Vagina (tissue), 2 donors: ENCODE results near the gene AKR1B15. TPM values are rescaled to one million over a fixed set of nuclear protein-coding genes. Genes with fewer than 3 reads are reported as not detected.
"Not testable (repeated sequence)": the region's sequence is repeated elsewhere in the genome, so short reads cannot be mapped to it uniquely, and the experiment has no call there.

Experiments used
- DNase-seq, 2 donors: peaks; one replicate each; pipeline ENCODE4 v3.0.0-alpha.2; 2017; ENCODE audit errors: extremely low spot score in 2 of 2
- H3K27ac ChIP-seq: fragments of 200-600 bp; sonication (generic); one replicate; pipeline ENCODE4 v1.5.1; 2019
- H3K27me3 ChIP-seq: fragments of 200-600 bp; sonication (generic); one replicate; pipeline ENCODE4 v1.5.1; 2019
- H3K36me3 ChIP-seq, 2 donors: fragments of 200-600 bp; sonication (generic); one replicate each; pipeline ENCODE4 v1.5.1; 2017 to 2019
- H3K4me1 ChIP-seq: fragments of 200-600 bp; sonication (generic); one replicate; pipeline ENCODE4 v1.5.1; 2019
- H3K4me3 ChIP-seq, 2 donors: fragments of 200-600 bp; sonication (generic); 1 replicate in 1 of 2; 2 replicates in 1 of 2; pipeline ENCODE4 v1.5.1; 2016 to 2019
- H3K9me3 ChIP-seq: fragments of 200-600 bp; sonication (generic); one replicate; pipeline ENCODE4 v1.5.1; 2019
- POLR2A ChIP-seq, 2 donors: fragments of 450-650 bp; IDR thresholded peaks; one replicate each; pipeline ENCODE4 v1.6.1; 2017; ENCODE audit warnings: antibody characterized with exemption in 2 of 2, mild to moderate bottlenecking in 2 of 2, moderate library complexity in 2 of 2
- POLR2AphosphoS5 ChIP-seq, 2 donors: sonication (generic); formaldehyde crosslinking; IDR thresholded peaks; one replicate each; pipeline ENCODE4 v1.9.0; 2017; ENCODE audit warnings: antibody characterized with exemption in 2 of 2, mild to moderate bottlenecking in 2 of 2, low read depth in 1 of 2; ENCODE audit not compliant: insufficient read depth in 1 of 2
- intact Hi-C: fragments of 100-400 bp; cut with DNase I; formaldehyde crosslinking; loops from one replicate; pipeline ENCODE4 v1.15.1; 2023
- total RNA-seq: library from RNA; depleted of rRNA; stranded (reverse); fragments of >200 nt; gene quantifications from one replicate; pipeline ENCODE4 v1.2.3, GENCODE V29; 2016
- TF ChIP-seq, protein P1 (sequence below), 3 experiments: fragments of 450-650 bp in 2 of 3; fragments of 200-600 bp in 1 of 3; sonication (generic) in 1 of 3; IDR thresholded peaks; one replicate each; pipeline ENCODE4 v1.5.1; 2017 to 2019; ENCODE audit warnings: antibody characterized with exemption in 3 of 3, mild to moderate bottlenecking in 2 of 3, moderate library complexity in 2 of 3

AKR1B15 gene
- total RNA-seq, 1 donor from 2014 or later: 11.5 TPM

DNA sequence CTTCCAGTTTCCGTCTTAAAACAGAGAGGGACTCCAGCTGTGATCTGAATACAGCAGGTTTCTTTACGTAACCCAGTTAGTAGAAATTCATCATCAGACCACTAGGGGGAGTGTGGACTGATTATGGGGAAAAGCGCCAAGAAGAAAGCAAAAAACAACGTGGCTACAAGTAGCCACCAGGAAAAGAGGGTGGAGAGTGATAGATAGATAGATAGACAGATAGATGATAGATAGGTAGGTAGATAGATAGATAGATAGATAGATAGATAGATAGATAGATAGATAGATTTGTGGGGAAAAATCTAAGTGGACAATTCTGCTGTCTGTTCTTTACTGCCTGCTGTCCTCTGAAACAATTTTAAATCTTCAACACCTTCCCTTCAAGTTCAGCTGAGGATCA is 34.2 kb upstream of the AKR1B15 start:
- intact Hi-C loops: loop anchor here (10.0 kb wide), 1 partner anchor 80 kb away; no protein-coding TSS in a partner anchor
- no peak overlapping the region for H3K27ac ChIP-seq

DNA sequence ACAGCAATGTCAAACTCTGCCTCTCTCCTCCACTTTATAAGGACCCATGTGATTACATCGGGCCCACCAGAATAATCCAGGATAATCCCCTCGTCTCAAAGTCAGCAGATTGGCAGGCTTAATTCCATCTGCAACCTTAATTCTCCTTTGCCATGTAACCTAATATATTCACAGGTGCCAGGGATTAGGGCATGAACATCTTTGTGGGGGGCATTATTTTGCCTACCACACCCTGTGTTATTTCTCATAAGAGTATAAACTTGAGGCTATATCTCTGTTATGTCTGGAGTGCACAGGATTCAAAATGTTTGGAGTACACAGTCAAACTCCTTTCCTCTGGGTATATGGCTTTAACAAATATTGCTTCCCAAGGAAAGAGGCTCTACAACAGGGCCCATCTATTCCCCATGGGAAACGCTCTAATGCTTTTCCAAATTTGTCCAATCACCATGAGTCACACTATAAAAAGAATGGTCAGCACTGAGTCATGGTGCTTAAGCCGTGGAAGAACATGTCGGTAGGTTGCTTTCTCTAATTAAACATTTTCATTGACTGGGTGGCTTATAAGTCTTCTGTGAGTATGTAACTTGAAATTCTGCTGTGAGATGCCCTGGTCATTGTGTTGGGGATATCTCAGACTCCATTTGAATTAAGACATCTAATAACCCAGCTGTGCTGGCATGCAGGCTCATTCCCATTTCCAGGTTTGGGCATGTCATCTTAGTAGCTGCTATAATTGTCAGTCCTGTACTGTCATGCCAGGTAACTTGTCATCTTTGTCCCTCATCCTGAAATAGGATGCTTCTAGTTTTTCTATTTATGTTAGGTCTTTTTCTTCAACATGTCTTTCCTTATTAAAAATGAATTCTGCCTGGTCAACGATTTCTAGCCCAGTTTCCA is 33.1 kb upstream of the AKR1B15 start:
- peak in 1 of 2 donors; percentile 73 for TF ChIP-seq POLR2AphosphoS5 (IDR thresholded peaks at IDR 0.05; ENCODE audit: insufficient read depth in 1 of 2, low read depth in 1 of 2)
- TF ChIP-seq, protein P1, sequence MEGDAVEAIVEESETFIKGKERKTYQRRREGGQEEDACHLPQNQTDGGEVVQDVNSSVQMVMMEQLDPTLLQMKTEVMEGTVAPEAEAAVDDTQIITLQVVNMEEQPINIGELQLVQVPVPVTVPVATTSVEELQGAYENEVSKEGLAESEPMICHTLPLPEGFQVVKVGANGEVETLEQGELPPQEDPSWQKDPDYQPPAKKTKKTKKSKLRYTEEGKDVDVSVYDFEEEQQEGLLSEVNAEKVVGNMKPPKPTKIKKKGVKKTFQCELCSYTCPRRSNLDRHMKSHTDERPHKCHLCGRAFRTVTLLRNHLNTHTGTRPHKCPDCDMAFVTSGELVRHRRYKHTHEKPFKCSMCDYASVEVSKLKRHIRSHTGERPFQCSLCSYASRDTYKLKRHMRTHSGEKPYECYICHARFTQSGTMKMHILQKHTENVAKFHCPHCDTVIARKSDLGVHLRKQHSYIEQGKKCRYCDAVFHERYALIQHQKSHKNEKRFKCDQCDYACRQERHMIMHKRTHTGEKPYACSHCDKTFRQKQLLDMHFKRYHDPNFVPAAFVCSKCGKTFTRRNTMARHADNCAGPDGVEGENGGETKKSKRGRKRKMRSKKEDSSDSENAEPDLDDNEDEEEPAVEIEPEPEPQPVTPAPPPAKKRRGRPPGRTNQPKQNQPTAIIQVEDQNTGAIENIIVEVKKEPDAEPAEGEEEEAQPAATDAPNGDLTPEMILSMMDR (IDR thresholded peaks at IDR 0.05): no peak
- Histone ChIP-seq H3K36me3 (no peaks in the 10 kb centered on the region), H3K4me3 (no peak overlapping the region), H3K27ac (no peak overlapping the region), H3K27me3 (no peaks in the 10 kb centered on the region), H3K4me1 (peaks cover 19% of the 10 kb centered on the region), H3K9me3 (no peaks in the 10 kb centered on the region)
- no peak for DNase-seq
- intact Hi-C loops: loop anchor here (10.0 kb wide), 1 partner anchor 81 kb away; no protein-coding TSS in a partner anchor

More for the DNA sequence above, 34.2 kb upstream of the AKR1B15 start:
- no peak for TF ChIP-seq POLR2A (IDR thresholded peaks at IDR 0.05)
- TF ChIP-seq, protein P1 (IDR thresholded peaks at IDR 0.05): peak in 2 of 3 experiments; percentile 66 to 75
- TF ChIP-seq POLR2AphosphoS5 (IDR thresholded peaks at IDR 0.05; ENCODE audit: insufficient read depth in 1 of 2, low read depth in 1 of 2): no peak
- no peaks in the 10 kb centered on the region for H3K27me3 ChIP-seq
- no peaks in the 10 kb centered on the region for H3K36me3 ChIP-seq
- peaks cover 19% of the 10 kb centered on the region for H3K4me1 ChIP-seq
- H3K4me3 ChIP-seq: no peak overlapping the region
- DNase-seq: no peak
- H3K9me3 ChIP-seq: no peaks in the 10 kb centered on the region

DNA sequence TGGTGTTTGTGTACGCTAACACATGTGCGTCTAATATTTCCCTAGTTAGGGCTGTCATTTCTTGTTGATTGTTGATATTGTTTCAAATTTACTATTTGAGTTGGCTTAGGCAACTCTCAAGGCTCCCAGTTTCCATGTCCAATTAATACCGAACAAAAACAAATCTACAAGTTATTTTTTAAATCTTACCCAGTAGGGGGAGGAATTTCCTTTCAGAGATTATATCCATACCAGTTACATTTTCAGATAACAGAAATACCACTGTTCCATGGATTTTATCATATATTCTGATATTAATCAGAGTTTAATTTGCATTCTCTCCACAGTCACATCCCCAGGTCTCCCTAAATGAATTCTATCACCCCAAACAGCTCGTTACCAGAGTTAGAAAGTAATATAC is 28.8 kb upstream of the AKR1B15 start:
- intact Hi-C loops: no loop called here
- Histone ChIP-seq H3K9me3 (no peaks in the 10 kb centered on the region), H3K36me3 (no peaks in the 10 kb centered on the region), H3K27ac (no peak overlapping the region), H3K4me3 (no peak overlapping the region), H3K27me3 (no peaks in the 10 kb centered on the region), H3K4me1 (peaks cover 10% of the 10 kb centered on the region)
- TF ChIP-seq, protein P1 (IDR thresholded peaks at IDR 0.05): no peak
- TF ChIP-seq POLR2AphosphoS5 (IDR thresholded peaks at IDR 0.05; ENCODE audit: insufficient read depth in 1 of 2, low read depth in 1 of 2) (no peak), POLR2A (IDR thresholded peaks at IDR 0.05) (no peak)
- DNase-seq: no peak

DNA sequence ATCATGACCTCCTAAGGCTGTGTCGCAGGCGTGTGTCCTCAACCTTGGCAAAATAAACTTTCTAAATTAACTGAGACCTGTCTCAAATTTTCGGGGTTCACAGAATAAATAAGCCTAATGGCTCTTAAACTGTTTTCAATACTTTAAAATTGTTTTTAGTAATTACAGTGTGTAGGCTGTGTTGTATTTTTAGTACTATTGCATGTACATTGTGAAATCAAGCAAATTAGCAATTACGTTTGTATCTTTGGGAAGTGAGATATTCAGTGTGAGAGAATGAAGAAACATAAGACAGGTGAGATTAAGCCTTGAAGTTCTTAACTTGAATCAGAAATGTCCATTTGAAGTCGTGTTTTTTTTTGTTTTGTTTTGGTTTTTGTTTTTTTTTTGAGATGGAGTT is 26.3 kb upstream of the AKR1B15 start:
- Histone ChIP-seq H3K4me3 (no peak overlapping the region), H3K4me1 (peaks cover 7% of the 10 kb centered on the region), H3K27me3 (no peaks in the 10 kb centered on the region), H3K27ac (no peak overlapping the region), H3K9me3 (no peaks in the 10 kb centered on the region), H3K36me3 (no peaks in the 10 kb centered on the region)
- no peak for DNase-seq
- TF ChIP-seq POLR2A (IDR thresholded peaks at IDR 0.05) (no peak), POLR2AphosphoS5 (IDR thresholded peaks at IDR 0.05; ENCODE audit: insufficient read depth in 1 of 2, low read depth in 1 of 2) (no peak)
- TF ChIP-seq, protein P1 (IDR thresholded peaks at IDR 0.05): no peak
- intact Hi-C loops: no loop called here

DNA sequence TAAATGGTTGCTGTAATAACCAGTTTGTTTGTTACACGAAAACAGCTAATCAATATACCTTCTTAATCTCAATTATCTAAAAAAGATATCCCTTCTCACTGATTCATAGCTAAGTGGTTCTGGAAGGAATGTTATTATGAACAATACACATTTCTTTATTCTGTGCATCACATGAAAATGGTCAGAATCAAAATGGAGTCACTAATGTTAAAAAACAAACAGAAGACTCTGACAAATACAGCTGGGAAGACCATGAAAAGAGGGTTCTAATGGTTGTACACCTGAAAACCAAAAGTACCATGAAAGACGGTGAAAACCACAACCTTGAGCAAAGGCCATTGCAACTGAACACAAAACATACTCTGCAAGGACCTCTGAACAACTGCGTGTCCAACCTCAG is 23.5 kb upstream of the AKR1B15 start:
- H3K27me3 ChIP-seq, H3K36me3 ChIP-seq, H3K9me3 ChIP-seq, H3K4me3 ChIP-seq, DNase-seq, intact Hi-C loops, H3K27ac ChIP-seq: not testable (repeated sequence)
- peaks cover 13% of the 10 kb centered on the region for H3K4me1 ChIP-seq

DNA sequence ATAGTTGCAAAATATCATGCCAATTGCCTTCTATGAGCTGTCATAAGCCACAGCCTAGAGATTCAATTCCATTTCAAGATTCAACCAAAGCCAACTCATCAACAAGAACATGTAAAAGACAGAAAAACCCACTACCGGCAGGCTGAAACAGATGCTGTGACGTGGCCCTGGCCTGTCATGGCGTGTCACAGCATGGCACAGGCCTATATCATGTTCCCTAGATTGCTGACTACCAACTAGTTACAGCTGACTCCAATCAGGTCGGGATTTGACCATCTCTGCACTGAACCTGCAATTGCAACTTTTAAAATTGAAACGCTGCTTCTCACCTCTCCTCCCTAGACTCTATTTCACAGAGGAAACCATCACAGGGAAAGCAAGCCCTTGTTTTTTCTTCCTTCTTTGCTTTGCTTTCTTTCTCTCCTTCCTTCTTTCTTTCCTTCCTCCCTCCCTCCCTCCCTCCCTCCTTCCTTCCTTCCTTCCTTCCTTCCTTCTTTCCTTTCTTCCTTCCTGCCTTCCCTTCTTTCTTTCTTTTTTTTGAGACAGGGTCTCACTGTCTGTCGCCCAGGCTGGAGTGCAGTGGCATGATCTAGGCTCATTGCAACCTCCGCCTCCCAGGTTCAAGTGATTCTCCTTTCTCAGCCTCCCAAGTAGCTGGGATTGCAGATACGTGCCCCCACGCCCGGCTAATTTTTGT is 22.2 kb upstream of the AKR1B15 start:
- H3K9me3 ChIP-seq, H3K4me3 ChIP-seq, intact Hi-C loops, H3K27ac ChIP-seq, DNase-seq, H3K27me3 ChIP-seq, H3K36me3 ChIP-seq: not testable (repeated sequence)
- H3K4me1 ChIP-seq: peaks cover 15% of the 10 kb centered on the region
